Measurements from ENCODE around the gene POLR3B.

DNA sequence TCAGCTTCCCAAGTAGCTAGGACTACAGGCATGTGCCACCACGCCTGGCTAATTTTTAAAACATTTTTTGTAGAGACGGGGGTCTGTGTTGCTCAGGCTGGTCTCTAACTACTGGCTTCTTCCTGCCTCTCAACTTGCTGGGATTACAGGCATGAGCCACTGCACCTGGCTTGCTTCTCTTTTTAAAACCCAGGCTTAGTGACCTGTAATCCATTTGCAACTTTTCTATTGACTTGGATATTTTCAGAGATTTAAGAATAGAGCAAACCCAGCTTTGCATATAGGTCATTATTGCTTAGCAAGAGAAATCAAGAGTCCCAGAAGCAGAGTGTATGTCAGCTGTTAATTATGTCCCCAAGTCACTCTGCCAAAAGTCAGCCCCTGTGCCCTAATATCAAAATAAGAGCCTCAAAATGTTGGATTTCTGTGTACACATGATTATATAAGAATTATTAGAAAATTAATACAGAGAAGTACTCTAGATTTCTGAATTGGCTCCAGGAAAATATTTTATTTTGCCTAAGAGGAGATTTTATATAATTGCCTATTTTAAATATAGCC lies 30.2 kb upstream of the POLR3B start:
- TF ChIP-seq, protein P1, sequence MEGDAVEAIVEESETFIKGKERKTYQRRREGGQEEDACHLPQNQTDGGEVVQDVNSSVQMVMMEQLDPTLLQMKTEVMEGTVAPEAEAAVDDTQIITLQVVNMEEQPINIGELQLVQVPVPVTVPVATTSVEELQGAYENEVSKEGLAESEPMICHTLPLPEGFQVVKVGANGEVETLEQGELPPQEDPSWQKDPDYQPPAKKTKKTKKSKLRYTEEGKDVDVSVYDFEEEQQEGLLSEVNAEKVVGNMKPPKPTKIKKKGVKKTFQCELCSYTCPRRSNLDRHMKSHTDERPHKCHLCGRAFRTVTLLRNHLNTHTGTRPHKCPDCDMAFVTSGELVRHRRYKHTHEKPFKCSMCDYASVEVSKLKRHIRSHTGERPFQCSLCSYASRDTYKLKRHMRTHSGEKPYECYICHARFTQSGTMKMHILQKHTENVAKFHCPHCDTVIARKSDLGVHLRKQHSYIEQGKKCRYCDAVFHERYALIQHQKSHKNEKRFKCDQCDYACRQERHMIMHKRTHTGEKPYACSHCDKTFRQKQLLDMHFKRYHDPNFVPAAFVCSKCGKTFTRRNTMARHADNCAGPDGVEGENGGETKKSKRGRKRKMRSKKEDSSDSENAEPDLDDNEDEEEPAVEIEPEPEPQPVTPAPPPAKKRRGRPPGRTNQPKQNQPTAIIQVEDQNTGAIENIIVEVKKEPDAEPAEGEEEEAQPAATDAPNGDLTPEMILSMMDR (conservative IDR thresholded peaks at IDR 0.05; ENCODE audit: low read depth, low read length), result no peak
- no peak for TF ChIP-seq EZH2 (IDR thresholded peaks at IDR 0.05; ENCODE audit: borderline replicate concordance, low read depth, low read length, poor library complexity, severe bottlenecking)
